ENCODE results near the gene SCD. TPM values are rescaled to one million over a fixed set of nuclear protein-coding genes. Genes with fewer than 3 reads are reported as not detected.

The SCD gene
- total RNA-seq, 6 donors from 2014 or later: 108 to 464 (median 251) TPM

DNA sequence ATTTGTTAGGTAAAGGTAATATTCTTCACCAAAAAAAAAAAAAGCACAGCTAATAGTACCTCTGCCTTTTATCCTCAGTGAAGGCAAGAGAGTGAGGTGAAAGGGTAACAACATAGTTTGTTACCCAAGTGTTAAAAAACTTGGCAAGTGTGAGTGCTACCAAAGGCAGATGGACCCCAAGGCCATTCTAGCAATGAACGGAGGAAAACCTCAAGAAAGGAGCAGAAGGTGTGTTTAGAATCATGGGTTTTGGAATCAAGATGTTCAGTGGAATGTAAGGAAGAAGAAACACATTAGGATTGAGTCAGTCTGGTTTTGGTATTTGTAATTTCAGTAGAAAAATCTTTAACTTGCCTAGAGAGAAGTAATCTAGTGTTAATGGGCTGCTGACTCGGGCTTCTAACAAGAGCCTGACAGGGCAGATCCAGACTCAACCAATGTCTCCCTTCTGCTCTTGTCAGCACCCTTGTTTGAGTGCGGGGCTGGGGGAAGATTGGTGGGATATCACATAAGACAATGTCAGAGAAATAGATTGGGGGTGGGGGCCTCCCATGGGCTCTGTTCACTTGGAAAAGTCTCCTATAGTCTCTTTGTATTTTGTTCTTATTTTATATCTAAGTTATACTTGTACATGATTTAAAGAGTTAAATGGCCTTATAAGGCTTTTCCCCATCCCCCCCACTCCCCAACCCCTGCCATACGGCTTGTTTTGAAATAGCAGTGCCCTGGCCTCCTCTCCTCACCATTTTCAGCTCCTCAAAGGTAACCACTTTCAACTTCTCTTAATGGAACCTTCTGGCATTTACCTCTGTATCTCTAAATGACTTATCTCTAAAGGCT lies 44.4 kb downstream of the SCD start:
- no peak for TF ChIP-seq POLR2A (IDR thresholded peaks at IDR 0.05)
- no peak for TF ChIP-seq POLR2AphosphoS5 (IDR thresholded peaks at IDR 0.05)
- no peak for TF ChIP-seq EP300 (IDR thresholded peaks at IDR 0.05)
- TF ChIP-seq, protein P1, sequence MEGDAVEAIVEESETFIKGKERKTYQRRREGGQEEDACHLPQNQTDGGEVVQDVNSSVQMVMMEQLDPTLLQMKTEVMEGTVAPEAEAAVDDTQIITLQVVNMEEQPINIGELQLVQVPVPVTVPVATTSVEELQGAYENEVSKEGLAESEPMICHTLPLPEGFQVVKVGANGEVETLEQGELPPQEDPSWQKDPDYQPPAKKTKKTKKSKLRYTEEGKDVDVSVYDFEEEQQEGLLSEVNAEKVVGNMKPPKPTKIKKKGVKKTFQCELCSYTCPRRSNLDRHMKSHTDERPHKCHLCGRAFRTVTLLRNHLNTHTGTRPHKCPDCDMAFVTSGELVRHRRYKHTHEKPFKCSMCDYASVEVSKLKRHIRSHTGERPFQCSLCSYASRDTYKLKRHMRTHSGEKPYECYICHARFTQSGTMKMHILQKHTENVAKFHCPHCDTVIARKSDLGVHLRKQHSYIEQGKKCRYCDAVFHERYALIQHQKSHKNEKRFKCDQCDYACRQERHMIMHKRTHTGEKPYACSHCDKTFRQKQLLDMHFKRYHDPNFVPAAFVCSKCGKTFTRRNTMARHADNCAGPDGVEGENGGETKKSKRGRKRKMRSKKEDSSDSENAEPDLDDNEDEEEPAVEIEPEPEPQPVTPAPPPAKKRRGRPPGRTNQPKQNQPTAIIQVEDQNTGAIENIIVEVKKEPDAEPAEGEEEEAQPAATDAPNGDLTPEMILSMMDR (IDR thresholded peaks at IDR 0.05): no peak
- Histone ChIP-seq H3K36me3 (no peaks in the 10 kb centered on the region), H3K4me1 (no peaks in the 10 kb centered on the region), H3K27ac (no peak overlapping the region), H3K4me3 (no peak overlapping the region), H3K9me3 (no peaks in the 10 kb centered on the region), H3K27me3 (no peaks in the 10 kb centered on the region)
- DNase-seq (no peak), ATAC-seq (ENCODE audit: low FRiP score in 2 of 2) (no peak)
- 71 to 74% methylated on average over 4 of the region's 4 CpGs for WGBS, 2 donors

DNA sequence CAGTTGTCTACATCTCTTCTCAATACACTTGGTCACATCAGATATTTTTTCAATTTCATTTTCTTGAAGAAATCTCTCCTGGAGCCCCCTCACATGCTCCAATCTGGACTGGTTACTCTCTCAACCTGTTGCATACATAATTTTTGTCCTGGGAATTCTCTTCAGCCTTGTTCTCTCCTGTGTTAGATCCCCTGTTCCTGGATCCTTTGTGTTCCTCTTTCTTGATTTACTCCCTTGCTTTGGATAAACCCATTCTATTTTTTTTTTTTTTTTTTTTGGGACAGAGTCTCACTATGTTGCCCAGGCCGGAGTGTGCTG lies 45.6 kb downstream of the SCD start:
- no peak for ATAC-seq (ENCODE audit: low FRiP score in 2 of 2)

DNA sequence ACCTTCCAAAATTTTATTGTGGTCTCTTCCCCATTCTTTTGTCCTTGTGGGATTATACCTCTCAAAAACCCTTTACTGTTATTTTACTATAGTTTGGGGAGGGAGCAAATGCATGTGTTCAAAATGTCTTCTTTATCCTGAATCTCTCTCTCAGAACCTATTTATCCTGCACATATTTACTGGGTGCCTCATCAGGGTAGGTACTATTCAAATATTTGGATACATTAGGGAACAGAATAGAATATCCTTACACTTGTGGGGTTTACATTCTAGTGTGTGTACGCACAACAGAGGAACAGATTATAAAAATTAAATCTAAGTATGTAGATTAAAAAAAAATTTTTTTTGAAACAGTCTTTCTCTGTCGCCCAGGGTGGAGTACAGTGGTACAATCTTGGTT lies 48.6 kb downstream of the SCD start:
- ATAC-seq (ENCODE audit: low FRiP score in 2 of 2) (no peak), DNase-seq (no peak)
- Histone ChIP-seq H3K9me3 (no peaks in the 10 kb centered on the region), H3K4me3 (no peak overlapping the region), H3K36me3 (no peaks in the 10 kb centered on the region), H3K27ac (no peak overlapping the region), H3K4me1 (no peaks in the 10 kb centered on the region), H3K27me3 (no peaks in the 10 kb centered on the region)
- TF ChIP-seq POLR2AphosphoS5 (IDR thresholded peaks at IDR 0.05) (no peak), POLR2A (IDR thresholded peaks at IDR 0.05) (no peak), EP300 (IDR thresholded peaks at IDR 0.05) (no peak)
- TF ChIP-seq, protein P1 (IDR thresholded peaks at IDR 0.05): no peak
- WGBS, 2 donors: 94 to 97% methylated on average over 2 of the region's 2 CpGs

More for the DNA sequence above, 45.6 kb downstream of the SCD start:
- 84 to 95% methylated on average over 1 of the region's 1 CpG for WGBS, 2 donors
- TF ChIP-seq, protein P1 (IDR thresholded peaks at IDR 0.05): no peak
- no peak for TF ChIP-seq EP300 (IDR thresholded peaks at IDR 0.05)
- no peak for TF ChIP-seq POLR2A (IDR thresholded peaks at IDR 0.05)
- no peak for TF ChIP-seq POLR2AphosphoS5 (IDR thresholded peaks at IDR 0.05)
- Histone ChIP-seq H3K4me3 (no peak overlapping the region), H3K27me3 (no peaks in the 10 kb centered on the region), H3K9me3 (no peaks in the 10 kb centered on the region), H3K4me1 (no peaks in the 10 kb centered on the region), H3K27ac (no peak overlapping the region), H3K36me3 (no peaks in the 10 kb centered on the region)
- no peak for DNase-seq

DNA sequence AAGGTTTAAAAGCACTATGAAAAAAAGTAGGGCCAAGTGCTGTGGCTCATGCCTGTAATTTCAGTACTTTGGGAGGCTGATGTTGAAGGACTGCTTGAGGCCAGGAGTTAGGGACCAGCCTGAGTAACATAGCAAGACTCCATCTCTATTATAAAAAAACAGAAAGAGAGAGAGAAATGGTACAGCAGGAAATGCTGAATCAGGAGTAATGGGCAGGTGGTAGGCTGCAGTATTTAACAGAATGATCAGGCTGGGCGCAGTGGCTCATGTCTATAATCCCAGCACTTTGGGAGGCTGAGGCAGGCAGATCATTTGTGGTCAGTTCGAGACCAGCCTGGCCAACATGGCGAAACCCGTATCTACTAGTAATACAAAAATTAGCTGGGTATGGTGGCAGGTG lies 49.6 kb downstream of the SCD start:
- WGBS, 2 donors: 90 to 94% methylated on average over 4 of the region's 4 CpGs
- no peak for ATAC-seq (ENCODE audit: low FRiP score in 2 of 2)
- TF ChIP-seq, protein P1 (IDR thresholded peaks at IDR 0.05): no peak
- TF ChIP-seq POLR2A (IDR thresholded peaks at IDR 0.05) (no peak), POLR2AphosphoS5 (IDR thresholded peaks at IDR 0.05) (no peak), EP300 (IDR thresholded peaks at IDR 0.05) (no peak)

More for the DNA sequence above, 49.6 kb downstream of the SCD start:
- no peaks in the 10 kb centered on the region for H3K9me3 ChIP-seq
- no peaks in the 10 kb centered on the region for H3K36me3 ChIP-seq
- H3K27me3 ChIP-seq: no peaks in the 10 kb centered on the region
- no peaks in the 10 kb centered on the region for H3K4me1 ChIP-seq
- H3K4me3 ChIP-seq: no peak overlapping the region
- no peak for DNase-seq
- H3K27ac ChIP-seq: no peak overlapping the region

Data from upper lobe of left lung (tissue), 6 donors.